GM21619 (cell line): ENCODE measurements around the gene ZNF345.
A peak's percentile ranks its signal among the peaks of the same experiment; 100 is the strongest.

Experiments used
- ATAC-seq: cut with Tn5 transposase; IDR thresholded peaks from one replicate; pipeline ENCODE4 v1.9.1; 2021; ENCODE audit not compliant: unreplicated experiment

Gene ZNF345

DNA sequence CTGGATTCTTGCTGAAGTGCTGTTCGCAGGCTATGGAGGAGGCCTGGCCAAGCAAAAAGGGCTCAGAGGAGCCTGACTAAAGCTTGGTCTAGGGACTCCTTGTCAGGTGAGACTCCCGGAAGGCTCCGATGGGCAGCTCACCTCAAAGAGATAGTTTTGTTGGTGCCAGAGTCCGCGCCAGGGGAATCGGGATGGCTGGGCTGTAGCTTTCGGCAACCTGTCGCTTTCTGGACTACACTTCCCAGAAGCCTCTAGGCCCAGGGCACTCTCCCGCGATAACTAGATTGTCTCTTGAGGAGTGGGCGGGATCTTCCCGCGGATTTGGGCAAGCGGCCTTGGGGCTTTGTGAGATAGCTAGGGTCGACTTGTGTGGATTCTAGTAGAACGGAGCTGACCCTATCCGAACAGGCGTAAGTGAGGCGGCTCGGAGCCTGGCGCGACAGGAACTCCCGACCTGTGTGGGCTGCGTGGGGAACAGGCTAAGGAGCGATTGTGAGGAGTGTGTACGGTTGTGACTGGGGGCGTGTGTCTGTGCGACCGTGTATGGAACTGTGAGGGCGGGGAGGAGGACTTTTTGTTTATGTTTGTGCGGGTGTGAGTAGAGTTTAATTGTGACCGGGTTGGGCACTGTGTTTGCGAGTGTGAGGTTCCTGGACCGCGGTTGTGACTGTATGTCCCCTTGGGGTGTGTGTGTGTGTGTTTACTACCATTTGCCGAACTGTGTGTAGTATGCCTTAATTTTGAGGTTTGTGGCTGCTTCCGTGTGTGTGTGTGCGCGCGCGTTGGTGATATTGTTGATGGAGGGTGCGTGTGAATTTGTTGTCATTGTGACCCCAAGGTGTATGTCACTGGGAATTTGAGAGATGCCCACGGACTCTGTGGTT lies at the start of gene ZNF345:
Gene ZNF345 (plus strand): TSS at position 318 of the 884 bp plus-strand sequence. CDS start 25,955 bp downstream, outside the sequence.
- peak; percentile 70 for ATAC-seq

DNA sequence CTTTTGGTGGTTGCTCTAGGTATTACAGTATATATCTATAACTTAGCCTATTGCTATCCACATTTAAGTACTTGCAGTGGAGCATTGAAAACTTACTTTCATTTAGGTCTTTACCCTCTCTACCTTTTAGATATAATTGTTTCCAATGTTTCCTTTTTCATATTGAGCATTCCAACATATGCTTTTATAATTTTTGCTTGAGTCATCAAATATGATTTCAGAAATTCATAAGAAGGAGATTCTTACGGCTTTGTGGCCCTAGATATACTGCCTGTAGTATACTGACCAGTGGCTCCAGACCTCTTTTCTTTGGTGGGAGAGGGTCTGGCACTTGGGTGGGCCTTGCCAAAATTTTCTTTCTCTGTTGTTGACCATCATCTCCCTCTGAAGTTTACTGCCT lies 45.3 kb upstream of the ZNF345 start:
- no peak for ATAC-seq

DNA sequence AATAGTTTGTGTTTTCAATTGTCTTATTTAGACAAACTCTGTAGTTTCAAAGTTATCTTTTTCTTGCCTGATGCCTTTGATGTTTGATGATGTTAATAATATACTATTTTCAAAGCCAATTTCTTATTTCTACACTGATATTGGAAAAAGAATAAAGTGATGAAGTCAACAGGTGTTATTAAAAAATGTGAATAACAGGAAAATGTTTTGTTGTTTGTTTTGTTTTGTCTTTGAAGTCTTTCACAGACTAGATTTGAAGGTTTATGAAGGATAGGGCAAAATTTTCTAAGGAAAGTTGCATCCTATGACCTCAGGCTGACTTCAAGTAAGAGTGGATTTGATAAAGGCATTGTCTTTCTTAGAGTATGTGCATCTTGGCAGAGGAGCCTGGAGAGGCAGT lies 43.6 kb upstream of the ZNF345 start:
- ATAC-seq = no peak

DNA sequence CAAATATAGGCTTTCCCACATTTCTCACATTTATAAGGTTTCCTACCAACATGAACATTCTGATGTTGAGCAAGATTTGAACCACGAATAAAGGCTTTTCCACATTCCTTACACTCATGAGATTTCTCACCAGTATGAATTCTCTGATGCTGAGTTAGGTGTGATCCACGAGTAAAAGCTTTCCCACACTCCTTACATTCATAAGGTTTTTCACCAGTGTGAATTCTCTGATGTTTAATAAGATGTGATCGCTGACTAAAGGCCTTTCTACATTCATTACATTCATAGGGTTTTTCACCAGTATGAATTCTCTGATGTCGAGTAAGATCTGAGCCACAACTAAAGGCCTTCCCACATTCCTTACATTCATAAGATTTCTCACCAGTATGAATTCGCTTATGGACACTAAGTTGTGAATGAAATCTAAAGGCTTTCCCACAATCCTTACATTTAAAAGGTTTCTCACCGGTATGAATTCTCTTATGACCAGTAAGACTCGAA lies 31.5 kb upstream of the ZNF345 start:
- ATAC-seq = no peak

DNA sequence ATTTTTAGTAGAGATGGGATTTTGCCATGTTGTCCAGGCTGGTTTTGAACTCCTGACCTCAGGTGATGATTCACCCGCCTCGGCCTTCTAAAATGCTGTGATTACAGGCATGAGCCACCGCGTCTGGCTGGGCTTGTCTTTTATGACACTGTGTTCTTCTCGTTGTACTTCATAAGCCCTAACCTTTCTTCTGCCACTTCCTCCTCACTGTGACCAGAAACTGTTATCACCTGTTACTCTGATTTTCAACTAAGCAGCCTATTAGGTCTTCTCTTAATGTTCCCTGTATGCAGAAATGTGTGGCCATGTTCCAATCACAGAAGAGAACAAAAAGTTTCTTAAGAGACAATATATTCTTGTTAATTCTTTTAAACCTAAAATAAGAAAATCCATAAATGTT lies 28.9 kb upstream of the ZNF345 start:
- ATAC-seq = no peak

DNA sequence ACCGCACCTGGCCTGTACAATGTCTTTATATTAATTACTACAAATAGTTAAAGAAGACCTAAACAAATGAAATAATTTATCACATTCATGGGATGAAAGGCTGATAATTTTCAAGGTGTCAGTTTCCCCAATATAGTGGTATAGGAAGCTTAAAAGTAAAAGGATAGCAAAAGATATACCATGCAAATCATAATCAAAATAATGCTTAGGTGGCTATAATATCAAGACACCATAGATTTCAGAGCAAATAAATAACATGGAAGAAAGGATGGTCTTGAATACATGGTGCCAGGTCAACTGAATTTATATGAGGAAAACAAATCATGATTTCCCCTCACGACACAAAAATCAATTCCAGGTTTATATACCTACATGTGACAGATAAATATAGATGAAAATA lies 17.2 kb upstream of the ZNF345 start:
- no peak for ATAC-seq

DNA sequence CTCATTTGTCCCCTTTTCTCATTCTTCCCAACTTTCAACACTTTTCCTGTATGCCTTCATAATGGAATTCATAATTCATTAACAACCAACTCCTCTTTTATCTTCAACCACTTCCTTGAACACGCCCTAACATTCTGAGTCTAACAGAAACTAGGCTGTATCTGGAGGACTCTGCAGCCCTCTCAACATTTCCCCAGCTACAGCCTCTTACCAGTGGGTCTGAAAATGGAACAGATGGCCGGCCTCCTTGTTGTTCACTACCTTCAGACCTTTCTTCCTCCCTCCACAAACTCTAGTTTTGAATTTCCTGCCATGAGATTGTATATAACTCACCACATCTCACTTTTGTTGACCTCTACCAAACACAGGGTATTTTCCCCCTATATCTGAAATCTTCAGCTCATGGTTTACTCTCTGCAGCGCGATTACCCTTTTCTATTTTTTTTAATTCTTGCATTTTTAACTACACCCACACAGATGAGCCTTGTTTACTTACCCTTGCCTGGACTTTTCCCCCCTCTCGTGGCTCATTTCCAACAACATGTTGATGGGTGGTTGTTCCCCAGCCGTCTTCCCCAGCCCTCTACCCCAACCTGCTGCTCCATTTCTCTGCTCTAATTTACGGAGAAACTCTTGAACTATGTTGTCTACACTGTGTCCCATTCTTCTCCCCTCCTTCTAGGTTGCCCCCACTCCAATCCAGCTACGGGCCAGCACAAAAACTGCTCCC lies 13.3 kb upstream of the ZNF345 start:
- ATAC-seq = no peak

DNA sequence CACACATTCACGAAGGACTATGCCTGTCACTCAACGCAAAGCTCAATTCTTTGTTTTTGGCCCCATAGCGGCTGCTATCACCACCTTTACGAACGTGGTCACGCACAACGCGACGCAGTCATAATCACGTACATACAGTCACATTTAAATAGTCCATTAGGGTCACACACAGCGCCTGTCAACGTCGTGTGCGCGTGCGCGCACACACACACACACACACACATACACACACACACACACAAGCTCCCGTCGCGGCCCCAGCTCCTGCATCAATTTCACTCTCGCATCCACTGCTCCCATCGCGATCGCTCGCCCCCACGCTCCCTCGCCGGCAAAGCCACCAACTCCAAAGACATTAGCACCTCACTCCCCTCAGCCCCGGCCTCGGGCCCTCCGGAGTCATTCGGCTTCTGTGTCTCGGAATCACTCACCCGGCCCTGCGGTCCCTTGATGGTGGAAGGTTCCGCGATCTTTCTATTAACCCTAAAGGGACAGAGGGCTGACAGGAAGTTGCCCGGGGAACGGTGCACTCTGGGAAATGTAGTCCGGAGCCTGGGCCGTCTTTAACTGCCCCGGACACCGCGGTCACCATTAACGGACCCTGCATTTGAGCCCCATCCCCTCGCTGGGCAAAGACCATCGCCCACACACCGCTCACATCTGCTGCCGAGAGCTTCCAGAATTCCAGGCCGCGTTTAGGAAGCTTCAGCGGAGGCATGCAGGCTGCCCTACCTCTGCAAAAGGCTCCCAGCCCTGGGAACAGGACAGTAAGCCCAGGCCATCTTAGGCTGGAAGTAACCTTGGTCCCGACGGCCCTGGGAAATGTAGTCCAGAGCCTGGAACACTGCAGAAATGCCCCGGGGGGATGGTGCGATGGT lies 12.5 kb upstream of the ZNF345 start, which contains the start of gene ZNF790:
Gene ZNF790 (minus strand): TSS at position 482 of the 878 bp plus-strand sequence. CDS start 12,768 bp downstream, outside the sequence.
- peak; percentile 93 for ATAC-seq

DNA sequence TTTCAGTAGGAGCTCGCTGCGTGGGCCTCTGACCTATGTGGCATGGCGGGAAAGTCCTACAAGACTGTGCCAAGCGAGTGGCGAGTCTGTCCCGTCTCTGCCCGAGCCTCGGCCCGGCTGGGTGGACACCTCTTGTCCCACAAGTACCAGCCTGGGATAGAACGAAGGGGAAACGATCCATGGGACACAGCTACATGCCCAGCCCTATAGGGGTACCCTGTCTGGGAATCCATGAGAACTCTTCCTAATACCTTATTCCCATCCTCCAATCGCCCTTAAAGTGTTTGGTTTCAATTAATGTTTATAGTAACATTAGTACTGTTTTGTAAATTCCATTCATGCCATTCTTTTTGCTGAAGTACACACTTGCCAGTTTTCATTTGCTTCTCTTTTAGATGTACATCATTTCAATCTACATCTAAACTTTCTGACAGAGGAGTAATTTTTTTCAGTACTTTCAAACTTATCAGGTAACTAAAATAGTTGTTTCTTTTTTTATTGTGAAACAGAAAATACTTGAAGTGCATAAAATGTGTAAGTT lies 11.8 kb upstream of the ZNF345 start:
- no peak for ATAC-seq

DNA sequence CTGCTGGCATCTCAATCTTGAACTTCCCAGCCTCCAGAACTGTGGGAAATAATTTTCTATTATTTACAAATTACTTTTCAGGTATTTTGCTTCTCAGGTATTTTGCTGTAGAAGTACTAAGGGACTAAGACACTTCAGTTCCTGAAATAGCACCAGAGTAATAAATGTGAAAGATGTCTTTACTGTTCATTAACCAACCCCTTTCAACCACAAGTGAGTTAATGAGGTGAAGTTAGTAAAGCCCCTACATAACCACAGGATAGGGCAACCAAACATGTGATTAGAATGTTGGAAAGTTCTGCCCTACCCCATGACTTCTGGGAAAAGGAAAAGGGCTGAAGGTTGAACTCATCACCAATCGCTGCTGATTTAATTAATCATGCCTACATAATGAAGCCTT lies 2.7 kb upstream of the ZNF345 start:
- ATAC-seq = no peak

DNA sequence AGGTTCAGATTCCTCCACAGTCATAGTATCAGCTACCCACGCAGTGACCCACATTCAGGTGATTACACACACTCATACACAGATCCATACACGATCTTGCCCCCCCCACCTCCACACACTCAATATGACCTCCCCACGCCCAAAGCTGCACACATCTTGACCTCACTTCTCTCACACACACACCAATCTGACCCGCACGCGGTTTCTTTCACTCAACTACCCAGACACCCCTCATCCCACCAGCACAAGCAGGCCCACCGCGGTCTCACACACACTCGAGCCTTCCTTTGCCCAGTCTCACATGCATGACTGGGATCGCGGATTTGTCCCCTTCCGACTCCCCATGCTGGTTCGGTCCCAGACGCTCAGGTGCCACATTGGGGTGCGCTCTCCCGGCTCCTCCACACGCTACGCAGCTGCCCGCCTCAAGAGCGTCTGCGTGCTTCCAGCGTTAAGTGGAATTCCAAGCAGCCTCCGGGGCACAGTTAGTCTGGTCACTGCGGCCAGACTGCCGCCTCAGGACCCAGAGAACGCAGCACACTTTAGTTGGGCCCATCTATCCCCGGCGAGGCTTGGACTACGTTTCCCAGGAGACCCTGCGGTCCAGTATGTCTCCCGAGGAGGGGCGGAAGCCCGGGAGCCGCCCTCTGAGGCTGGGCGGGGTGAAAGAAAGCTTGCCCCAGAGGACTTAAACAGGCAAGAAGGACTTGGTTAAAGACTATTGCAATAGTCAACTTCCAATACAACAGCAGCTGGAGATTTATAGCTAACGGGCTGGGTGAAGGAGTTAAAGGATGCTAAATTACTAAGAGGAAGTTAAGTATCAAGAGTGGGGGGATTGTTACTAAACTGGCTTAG lies 746 bp upstream of the ZNF345 start:
- ATAC-seq = peak; percentile 84

DNA sequence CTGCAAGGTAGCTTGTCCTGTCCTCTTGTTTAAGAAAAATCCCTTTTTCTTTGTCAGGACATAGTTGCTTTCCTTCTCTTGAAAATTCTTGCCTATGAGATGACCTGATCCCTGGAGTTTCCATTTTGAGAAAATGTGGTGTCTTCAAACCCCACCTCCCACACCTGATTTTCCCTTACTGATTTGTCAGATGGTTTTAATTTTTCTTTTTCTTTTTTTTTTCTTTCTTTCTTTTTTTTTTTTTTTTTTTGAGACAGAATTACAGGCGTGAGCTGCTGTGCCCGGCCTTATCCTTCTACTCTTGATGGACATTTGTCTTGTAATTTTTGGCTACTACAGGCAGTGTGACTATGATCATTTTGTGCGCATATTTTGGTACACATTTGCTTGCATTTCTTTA lies 1.2 kb downstream of the ZNF345 start:
- ATAC-seq = no peak

DNA sequence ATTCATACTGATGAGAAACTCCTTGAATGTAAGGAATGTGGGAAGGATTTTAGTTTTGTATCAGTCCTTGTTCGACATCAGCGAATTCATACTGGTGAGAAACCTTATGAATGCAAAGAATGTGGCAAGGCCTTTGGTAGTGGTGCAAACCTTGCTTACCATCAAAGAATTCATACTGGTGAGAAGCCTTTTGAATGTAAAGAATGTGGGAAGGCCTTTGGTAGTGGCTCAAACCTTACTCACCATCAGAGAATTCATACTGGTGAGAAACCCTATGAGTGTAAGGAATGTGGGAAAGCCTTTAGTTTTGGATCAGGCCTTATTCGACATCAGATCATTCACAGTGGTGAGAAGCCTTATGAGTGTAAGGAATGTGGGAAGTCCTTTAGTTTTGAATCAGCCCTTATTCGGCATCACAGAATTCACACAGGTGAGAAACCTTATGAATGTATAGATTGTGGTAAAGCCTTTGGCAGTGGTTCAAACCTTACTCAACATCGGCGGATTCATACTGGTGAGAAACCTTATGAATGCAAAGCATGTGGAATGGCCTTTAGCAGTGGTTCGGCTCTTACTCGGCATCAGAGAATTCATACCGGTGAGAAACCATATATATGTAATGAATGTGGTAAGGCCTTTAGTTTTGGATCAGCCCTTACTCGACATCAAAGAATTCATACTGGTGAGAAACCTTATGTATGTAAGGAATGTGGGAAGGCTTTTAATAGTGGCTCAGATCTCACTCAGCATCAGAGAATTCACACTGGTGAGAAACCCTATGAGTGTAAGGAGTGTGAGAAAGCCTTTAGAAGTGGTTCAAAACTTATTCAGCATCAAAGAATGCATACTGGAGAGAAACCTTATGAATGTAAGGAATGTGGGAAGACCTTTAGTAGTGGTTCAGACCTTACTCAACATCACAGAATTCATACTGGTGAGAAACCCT lies 26.6 kb downstream of the ZNF345 start:
- no peak for ATAC-seq

DNA sequence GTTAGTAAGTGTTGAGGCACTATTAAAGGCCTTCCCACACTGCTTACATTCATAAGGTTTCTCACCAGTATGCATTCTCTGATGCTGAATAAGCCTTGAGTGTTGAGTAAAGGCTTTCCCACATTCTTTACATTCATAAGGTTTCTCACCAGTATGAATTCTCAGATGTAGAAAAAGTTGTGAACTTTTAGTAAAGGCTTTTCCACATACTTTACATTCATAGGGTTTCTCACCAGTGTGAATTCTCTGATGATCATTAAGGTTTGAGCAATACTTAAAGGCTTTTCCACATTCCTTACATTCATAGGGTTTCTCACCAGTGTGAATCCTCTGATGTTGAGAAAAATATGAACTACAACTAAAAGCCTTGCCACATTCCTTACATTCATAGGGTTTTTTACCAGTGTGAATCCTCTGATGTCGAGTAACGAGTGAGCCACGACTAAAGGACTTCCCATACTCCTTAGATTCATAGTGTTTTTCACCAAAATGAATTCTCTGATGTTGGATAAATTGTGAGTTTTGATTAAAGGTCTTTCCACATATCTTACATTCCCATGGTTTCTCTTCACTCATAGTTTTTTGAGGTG lies 41.2 kb downstream of the ZNF345 start:
- ATAC-seq = no peak

DNA sequence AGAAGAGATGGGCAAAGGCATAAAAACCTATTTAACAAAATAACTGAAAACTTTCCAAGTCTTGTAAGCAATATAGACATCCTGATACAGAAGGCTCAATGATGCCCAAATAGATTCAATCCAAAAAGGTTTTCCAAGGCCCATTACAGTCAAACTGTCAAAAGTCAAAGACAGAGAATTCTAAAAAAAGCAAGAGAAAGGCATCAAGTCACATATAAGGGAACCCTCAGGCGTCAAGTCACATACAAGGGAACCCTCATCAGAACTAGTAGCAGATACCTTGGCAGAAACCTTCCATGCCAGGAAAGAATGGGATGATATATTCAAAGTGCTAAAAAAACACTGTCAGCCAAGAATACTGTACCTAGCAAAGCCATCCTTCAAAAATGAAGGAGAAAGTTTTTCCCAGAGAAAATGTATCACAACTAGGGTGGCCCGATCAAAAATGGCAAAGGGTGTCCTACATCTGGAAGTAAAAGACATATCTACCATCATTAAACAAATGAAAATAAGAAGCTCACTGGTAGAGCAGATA lies 44.2 kb downstream of the ZNF345 start:
- ATAC-seq = no peak

DNA sequence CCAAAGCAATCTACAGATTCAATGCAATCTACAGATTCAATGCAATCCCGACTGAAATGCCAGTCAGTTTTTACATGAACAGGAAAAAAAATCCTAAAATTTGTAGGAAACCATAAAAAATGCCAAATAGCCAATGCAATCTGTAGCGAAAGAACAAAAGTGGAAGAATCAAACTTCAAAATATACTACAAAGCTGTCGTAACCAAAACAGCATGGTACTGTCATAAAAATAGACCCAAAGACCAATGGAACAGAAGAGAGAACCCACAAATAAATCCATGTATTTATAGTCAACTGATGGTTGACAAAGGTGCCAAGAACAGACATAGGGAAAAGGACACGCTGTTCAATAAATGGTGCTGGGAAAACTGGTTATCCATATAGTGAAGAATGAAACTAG lies 47.7 kb downstream of the ZNF345 start:
- no peak for ATAC-seq

DNA sequence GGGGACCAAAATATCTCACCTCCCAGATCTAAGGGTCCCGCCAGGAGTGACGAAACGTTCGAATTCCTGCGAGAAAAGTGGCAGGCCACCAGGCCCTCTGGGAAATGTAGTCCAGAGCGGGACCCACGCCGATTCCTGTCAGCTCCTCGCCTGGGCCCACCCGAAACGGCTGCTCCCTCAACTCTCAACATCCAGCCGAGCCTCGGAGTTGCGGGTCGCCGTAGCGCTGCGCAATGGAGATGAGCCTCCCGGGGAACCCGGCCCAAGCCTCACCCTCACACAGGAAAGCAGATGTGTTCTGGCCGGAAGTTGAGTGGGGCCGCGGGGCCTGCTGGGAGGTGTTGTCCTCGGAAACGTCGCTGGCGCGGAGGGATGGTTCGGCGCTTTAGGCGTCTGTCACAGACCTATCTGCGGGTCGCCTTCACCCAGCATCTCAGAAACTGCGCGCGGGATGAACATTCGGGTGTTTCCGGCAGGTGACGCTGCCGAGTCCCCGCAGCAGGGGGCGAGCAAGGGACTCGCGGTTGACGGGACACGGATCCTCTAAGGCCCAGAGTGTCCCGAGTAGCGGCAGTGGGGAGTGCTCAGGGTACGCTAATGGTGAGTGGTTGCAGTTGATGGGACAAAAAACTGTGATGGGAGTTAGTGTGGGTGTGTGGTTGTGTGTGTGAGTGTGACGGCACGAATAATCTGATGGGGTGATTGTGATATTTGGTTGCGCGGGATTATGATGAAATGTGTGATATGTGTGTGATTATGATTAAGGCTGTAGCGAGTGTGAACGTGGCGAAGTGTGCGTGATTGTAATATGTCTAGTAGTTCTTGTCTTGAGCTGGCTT lies 65.5 kb downstream of the ZNF345 start, which contains the start of the genes ZNF568 and ZNF829:
Gene ZNF568 (plus strand): TSS at position 341 of the 839 bp plus-strand sequence. CDS start 6,439 bp downstream, outside the sequence.
Gene ZNF829 (minus strand): TSS at position 300 of the 839 bp plus-strand sequence. CDS start 1,124 bp downstream, outside the sequence.
- peak; percentile 92 for ATAC-seq
